ENCODE data around the gene TGIF1. TPM values are rescaled to one million over a fixed set of nuclear protein-coding genes. Genes with fewer than 3 reads are reported as not detected.

TGIF1 gene
- total RNA-seq, 1 experiment from 2014 or later: 178 TPM

- DNase-seq (ENCODE audit: extremely low read depth, low read depth): no peak
Observed at GRCh38 chr18:3427944-3428343, 22.0 kb upstream of the TGIF1 start.

GRCh38 chr18:3429121-3429520 lies 20.9 kb upstream of the TGIF1 start:
- DNase-seq (ENCODE audit: extremely low read depth, low read depth): no peak

DNA sequence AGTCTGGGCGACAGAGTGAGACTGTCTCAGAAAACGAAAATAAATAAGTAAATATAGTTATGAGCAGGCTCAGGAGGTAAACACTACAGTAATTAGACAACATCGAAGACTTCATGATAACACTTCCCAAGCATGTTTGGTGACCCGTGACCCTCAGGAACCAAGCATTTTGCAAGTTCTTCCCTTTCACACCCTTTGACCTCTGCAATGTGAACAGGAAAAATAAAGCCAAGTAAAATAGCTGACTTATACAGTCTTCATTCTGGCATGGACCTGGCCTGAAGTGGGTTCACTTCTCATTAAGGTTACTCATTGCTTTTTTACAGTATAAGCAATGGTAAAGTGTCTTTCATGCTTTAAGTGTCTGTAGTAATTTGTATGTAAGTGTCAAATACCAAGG lies 15.3 kb upstream of the TGIF1 start:
- DNase-seq (ENCODE audit: extremely low read depth, low read depth): no peak

DNA sequence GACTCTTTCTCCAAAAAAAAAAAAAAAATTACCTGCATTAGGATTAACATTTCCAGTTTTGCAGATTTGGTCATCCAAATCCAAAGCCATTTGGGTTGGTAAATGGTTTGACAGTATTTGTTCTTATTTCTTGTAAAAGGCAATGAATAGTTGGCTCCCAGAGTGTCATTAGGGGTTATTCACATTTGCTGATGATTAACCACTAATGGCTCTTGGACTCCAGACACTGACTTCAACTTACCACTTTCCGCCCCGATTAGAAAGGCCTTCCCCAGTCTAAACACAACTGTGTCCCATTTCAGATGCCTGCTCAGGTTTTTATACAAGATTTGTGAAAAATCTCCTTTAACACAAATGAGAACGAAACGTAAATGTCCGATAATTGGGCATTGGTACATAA lies 9.6 kb upstream of the TGIF1 start:
- DNase-seq (ENCODE audit: extremely low read depth, low read depth): no peak

- DNase-seq (ENCODE audit: extremely low read depth, low read depth): peak; percentile 60
Observed at GRCh38 chr18:3441290-3441689, 8.7 kb upstream of the TGIF1 start.

DNA sequence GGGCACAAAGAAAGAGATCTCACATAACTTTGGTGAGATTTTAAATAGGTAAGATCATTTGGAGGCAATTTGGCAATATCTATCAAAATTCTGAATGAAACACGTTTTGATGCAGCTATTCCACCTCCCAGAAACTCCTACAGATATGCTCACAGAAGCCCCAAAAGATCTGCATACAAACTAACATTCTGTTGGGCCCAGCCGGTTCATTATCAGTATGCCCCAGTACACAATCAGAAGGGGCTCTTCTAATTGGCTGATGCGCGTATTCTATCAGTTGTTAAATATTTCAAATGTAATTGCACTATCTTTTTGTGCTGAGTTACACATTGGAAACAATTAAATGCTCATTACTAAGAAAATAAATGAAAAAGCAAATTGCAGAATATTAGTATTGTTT lies 7.1 kb upstream of the TGIF1 start:
- no peak for DNase-seq (ENCODE audit: extremely low read depth, low read depth)

DNA sequence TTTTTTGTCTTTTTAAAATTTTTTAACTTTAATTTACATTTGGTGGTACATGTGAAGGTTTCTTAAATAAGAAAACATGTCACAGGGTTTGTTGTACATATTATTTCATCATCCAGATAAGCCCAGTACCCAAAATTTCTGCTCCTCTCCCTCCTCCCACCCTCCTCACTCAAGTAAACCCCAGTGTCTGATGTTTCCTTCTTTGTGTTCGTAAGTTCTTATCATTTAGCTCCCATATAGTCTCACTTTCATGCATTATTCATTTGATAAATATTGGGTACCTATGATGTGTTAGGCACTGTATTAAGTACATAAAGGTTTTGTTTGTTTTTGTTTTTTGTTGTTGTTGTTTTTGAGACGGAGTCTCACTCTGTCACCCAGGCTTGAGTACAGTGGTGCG lies 5.7 kb upstream of the TGIF1 start:
- no peak for DNase-seq (ENCODE audit: extremely low read depth, low read depth)

DNA sequence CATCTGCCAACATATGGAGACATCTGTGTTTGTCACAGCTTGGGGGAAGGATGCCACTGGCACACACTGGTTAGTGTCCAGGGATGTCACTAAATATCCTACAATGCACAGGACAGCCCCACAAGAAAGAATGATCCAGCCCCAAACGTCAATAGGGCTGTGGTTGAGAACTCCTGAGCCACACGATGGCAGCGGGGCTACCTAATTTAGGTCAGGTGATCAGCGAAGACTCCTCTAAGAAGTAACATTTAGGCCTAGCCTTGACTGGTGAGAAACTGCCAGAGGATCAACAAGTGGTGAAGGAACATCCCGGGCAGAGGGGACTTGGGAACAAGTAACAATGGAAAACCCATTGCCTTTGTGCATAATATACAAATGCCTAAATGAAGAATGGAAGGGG lies 5.0 kb upstream of the TGIF1 start:
- no peak for DNase-seq (ENCODE audit: extremely low read depth, low read depth)

- DNase-seq (ENCODE audit: extremely low read depth, low read depth): no peak
Observed at GRCh38 chr18:3447068-3447894, 2.7 kb upstream of the TGIF1 start.

GRCh38 chr18:3447895-3448837 lies 1.8 kb upstream of the TGIF1 start:
- DNase-seq (ENCODE audit: extremely low read depth, low read depth): peak; percentile 96

DNA sequence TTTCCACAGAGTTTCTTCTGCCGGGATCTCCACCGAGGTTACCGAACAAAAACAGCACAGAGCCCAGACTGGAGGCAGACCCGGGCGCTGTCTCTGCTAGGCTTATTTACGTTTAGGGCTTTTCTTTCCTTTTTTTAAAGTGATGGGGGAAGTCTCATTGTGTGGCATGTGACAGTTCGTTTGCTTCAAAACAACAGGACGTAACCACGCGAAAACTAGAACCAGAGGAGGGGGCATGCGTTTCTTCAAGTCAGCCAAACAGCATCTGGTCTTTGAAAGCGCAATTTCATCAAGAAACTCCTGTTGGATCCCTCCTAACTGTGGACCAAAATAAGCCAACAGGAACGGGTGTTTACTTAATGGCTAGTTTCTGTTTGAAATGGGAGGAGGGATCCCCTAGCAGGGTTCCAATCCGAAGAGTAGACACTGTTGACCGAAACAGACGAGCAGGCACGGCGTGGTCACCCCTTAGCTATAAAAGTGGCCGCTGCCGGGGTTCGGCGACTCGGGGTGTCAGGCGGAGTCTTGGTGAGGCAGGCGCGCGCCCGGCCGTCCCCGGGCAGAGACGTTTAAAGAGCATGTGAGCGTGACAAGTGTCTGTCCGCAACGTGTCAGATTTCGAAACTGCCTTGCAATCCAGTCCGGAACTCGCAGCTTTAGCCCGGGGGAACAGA lies 997 bp upstream of the TGIF1 start:
- peak; percentile 95 for DNase-seq (ENCODE audit: extremely low read depth, low read depth)

DNA sequence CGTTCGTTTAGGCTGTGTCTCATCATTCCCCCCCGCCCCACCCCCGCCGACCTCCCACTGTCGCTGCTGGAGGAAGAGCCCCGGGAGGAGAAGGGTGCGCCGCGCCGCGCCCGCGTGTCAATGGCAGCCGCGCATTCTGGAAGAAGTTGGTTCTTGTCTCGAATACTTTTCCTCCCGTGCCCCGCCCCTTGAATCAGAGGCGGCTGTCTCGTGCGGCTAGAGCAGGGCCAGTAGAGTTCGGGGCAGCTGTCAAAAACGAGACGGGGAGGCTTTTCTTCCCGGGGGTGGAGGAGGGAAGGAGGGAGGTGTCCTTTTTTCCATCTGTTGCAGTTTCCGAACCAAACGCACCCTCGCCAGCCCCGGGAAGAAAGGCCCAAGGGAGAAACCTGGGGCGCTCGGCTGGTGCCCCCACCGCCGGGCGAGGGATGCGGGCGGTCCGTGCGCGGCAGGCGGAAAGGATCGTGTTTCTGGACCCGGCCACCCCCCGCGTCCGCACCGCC lies 410 bp upstream of the TGIF1 start:
- no peak for DNase-seq (ENCODE audit: extremely low read depth, low read depth)

GRCh38 chr18:3450799-3451182 lies 819 bp downstream of the TGIF1 start:
- DNase-seq (ENCODE audit: extremely low read depth, low read depth): no peak

DNA sequence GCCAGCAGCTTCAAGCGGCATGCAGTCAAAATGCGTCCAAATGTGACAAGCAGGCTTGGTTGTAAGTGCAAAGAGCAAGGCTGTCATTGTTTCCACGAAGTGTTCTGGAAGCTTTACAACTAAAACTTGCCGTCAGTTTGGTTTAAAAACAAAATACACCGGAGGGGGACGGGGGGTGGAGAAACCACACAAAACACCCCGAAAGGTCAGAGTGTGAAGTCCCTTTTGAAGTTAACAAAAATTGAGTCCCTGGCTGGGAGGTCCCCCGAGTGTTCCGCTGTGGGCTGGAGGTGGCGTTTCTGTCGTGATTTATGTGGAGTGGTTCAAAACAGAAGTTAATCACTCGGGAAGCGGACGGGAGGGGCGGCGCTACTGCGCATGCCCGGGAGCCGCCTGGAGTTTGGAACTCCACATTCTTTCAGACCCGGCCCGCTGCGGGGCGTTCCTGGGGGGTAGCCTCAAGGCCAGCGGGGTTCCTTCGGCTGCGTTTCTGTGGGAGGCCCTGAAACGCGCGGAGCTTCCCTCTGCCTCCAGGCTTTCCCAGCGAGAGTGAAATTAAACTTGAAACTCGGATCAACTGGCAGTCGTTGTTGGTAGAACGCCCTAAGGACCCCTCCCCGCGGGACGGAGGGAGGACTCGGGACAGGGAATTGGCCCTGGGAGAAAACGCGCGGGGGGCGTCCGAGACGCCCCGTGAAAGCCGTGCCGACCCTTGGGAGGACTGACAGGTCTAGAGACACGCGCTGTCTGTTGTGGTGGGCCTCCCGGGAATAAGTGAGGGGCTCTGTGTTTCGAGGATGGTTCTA lies 1.4 kb downstream of the TGIF1 start:
- peak; percentile 72 for DNase-seq (ENCODE audit: extremely low read depth, low read depth)

GRCh38 chr18:3451989-3452749 lies 2.2 kb downstream of the TGIF1 start:
- DNase-seq (ENCODE audit: extremely low read depth, low read depth): no peak

- no peak for DNase-seq (ENCODE audit: extremely low read depth, low read depth)
Observed at GRCh38 chr18:3452750-3453539, 3.0 kb downstream of the TGIF1 start.

DNA sequence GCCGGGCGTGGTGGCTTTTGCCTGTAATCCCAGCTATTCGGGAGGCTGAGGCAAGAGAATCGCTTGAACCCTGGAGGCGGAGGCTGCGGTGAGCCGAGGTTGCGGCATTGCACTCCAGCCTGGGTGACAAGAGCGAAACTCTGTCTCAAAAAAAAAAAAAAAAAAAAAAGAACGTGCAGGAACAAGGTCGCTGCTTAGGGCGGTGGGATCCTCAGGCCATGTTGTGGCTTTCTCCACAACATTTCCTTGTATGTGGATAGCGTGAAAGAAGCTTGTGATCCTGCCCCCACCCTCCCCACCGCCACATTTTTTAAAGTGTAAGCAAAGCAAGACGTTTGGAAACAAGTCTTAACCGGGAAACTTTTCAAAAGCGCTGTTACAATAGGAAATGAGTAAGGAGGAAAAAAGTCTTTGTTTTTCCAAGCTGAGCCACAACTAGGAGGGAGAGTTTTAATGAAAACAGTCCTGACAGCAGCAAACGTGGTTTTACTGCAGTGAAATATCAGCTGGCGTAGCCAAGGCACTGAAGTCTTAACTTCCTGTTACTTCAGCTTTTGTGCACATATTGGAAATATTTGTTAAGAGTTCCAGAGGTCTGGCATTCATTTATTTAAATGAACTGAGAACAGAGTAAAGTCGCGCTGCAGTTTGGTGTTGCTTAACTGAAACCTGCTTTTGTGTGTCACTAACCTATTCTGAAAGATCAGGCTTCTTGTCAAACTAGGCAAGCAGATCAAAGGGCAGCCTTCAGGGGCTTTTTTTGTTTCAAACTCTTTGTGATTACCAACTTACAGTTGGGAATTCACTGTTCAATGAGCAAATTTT lies 3.8 kb downstream of the TGIF1 start:
- DNase-seq (ENCODE audit: extremely low read depth, low read depth): no peak

Measured in NCI-H460 (cell line).